Activated CD8-positive, alpha-beta T cell treated with anti-CD3 and anti-CD28 coated beads for 36 hours (primary cell): Measurements from ENCODE around the gene STRA6. TPM values are rescaled to one million over a fixed set of nuclear protein-coding genes. Genes with fewer than 3 reads are reported as not detected.

Source experiments
- ATAC-seq: fragments of 200-7000 bp; cut with Tn5 transposase; one replicate; pipeline ENCODE4 v1.10.0; 2021; ENCODE audit warnings: mild to moderate bottlenecking, moderate library complexity
- CTCF ChIA-PET: fragments of 350-600 bp; sonication (Branson Sonifier 250); formaldehyde crosslinking; loops from one replicate; lab custom pipeline; 2021; ENCODE audit warnings: antibody characterized with exemption; lab: Charles Lee
- POLR2A ChIA-PET: fragments of 350-600 bp; sonication (Branson Sonifier 250); formaldehyde crosslinking; loops from one replicate; lab custom pipeline; 2021; ENCODE audit warnings: antibody characterized with exemption; lab: Charles Lee
- DNase-seq: peaks from one replicate; pipeline ENCODE4 v3.0.0-alpha.2; 2020
- H3K27ac Mint-ChIP-seq: one replicate; pipeline ENCODE4 v1.8.0; 2021; ENCODE audit warnings: mild to moderate bottlenecking, mixed read lengths
- H3K27me3 Mint-ChIP-seq: one replicate; pipeline ENCODE4 v1.8.0; 2021; ENCODE audit warnings: mixed read lengths
- H3K36me3 Mint-ChIP-seq: one replicate; pipeline ENCODE4 v1.8.0; 2021; ENCODE audit warnings: low read depth, mixed read lengths
- H3K4me1 Mint-ChIP-seq: one replicate; pipeline ENCODE4 v1.8.0; 2021; ENCODE audit warnings: low read depth, mixed read lengths
- H3K4me3 Mint-ChIP-seq: one replicate; pipeline ENCODE4 v1.8.0; 2021; ENCODE audit warnings: mild to moderate bottlenecking, moderate library complexity, mixed read lengths
- H3K9me3 Mint-ChIP-seq: one replicate; pipeline ENCODE4 v1.8.0; 2021; ENCODE audit warnings: mixed read lengths
- CTCF ChIP-seq: fragments of 200-600 bp; IDR thresholded peaks from one replicate; pipeline ENCODE4 v1.8.0; 2022; ENCODE audit warnings: antibody characterized with exemption, mild to moderate bottlenecking
- intact Hi-C: fragments of 100-400 bp; cut with micrococcal nuclease; formaldehyde crosslinking; loops from one replicate; pipeline ENCODE4 v1.10.0; 2022
- total RNA-seq, 2 experiments: library from RNA; stranded (reverse); gene quantifications; one replicate each; pipeline ENCODE4 v1.2.3, GENCODE V29; 2021

The STRA6 gene
- total RNA-seq, 2 experiments from 2014 or later: 0.51 to 0.72 TPM

GRCh38 chr15:74130155-74130848, 72.3 kb downstream of the STRA6 start, which contains the start of gene ISLR2:
ISLR2 (plus strand) TSS chr15:74130586; CDS start chr15:74132755, 2,169 bp downstream.
- no peak for TF ChIP-seq CTCF
- peak; percentile 11 for DNase-seq
- ChIA-PET POLR2A (interaction anchor here (0.7 to 1.0 kb wide), 2 partner anchors 29 to 166 kb away, joined by 3 read pairs; no protein-coding TSS in a partner anchor), CTCF (interaction anchor here (1.3 to 3.4 kb wide), 4 partner anchors 20 to 191 kb away, joined by 3 to 67 read pairs (median 5); no protein-coding TSS in a partner anchor)
- Mint-ChIP-seq H3K27ac (no peak within 1 kb of the TSS), H3K4me1 (peaks cover 30% of the 10 kb centered on the region), H3K36me3 (no peaks in the 10 kb centered on the region), H3K4me3 (no peak within 1 kb of the TSS), H3K9me3 (no peaks in the 10 kb centered on the region), H3K27me3 (peaks cover 82% of the 10 kb centered on the region)
- intact Hi-C loops: no loop called here
- no peak for ATAC-seq

GRCh38 chr15:74129586-74130154, 72.9 kb downstream of the STRA6 start:
- ATAC-seq: no peak
- CTCF ChIA-PET: interaction anchor here (0.8 to 3.4 kb wide), 5 partner anchors 21 to 192 kb away, joined by 3 to 67 read pairs (median 4); no protein-coding TSS in a partner anchor
- peaks cover 78% of the 10 kb centered on the region for H3K27me3 Mint-ChIP-seq
- no peaks in the 10 kb centered on the region for H3K36me3 Mint-ChIP-seq
- POLR2A ChIA-PET: interaction anchor here (1.0 kb wide), 1 partner anchor 30 kb away, joined by 3 read pairs; no protein-coding TSS in a partner anchor
- no peak for TF ChIP-seq CTCF
- intact Hi-C loops: loop anchor here (5.0 to 10.0 kb wide), 2 partner anchors 175 to 193 kb away; no protein-coding TSS in a partner anchor
- H3K4me3 Mint-ChIP-seq: no peak overlapping the region
- no peaks in the 10 kb centered on the region for H3K9me3 Mint-ChIP-seq
- peaks cover 27% of the 10 kb centered on the region for H3K4me1 Mint-ChIP-seq
- DNase-seq: peak; percentile 11
- no peak overlapping the region for H3K27ac Mint-ChIP-seq

Other genes with a start within 250 kb of the STRA6 start
- 1 to 10 TPM; 5.2 to 6.5 TPM for gene STOML1, start 210.5 kb downstream of the STRA6 start, total RNA-seq
- gene PML, start 208.1 kb downstream of the STRA6 start, total RNA-seq: 10 to 100 TPM; 48.8 to 49.6 TPM
- gene GOLGA6A, start 120.2 kb downstream of the STRA6 start, total RNA-seq: not detected
- not detected for gene ISLR2, start 72.2 kb downstream of the STRA6 start, total RNA-seq
- gene ISLR, start 29.1 kb downstream of the STRA6 start, total RNA-seq: not detected
- under 1 TPM; 0.16 to 0.38 TPM for gene CCDC33, start 33.5 kb upstream of the STRA6 start, total RNA-seq
- under 1 TPM; 0.29 to 0.31 TPM for gene CYP11A1, start 164.9 kb upstream of the STRA6 start, total RNA-seq
- 10 to 100 TPM; 62.4 TPM for gene SEMA7A, start 231.2 kb upstream of the STRA6 start, total RNA-seq